Measurements from ENCODE around the gene CCDC6.

DNA sequence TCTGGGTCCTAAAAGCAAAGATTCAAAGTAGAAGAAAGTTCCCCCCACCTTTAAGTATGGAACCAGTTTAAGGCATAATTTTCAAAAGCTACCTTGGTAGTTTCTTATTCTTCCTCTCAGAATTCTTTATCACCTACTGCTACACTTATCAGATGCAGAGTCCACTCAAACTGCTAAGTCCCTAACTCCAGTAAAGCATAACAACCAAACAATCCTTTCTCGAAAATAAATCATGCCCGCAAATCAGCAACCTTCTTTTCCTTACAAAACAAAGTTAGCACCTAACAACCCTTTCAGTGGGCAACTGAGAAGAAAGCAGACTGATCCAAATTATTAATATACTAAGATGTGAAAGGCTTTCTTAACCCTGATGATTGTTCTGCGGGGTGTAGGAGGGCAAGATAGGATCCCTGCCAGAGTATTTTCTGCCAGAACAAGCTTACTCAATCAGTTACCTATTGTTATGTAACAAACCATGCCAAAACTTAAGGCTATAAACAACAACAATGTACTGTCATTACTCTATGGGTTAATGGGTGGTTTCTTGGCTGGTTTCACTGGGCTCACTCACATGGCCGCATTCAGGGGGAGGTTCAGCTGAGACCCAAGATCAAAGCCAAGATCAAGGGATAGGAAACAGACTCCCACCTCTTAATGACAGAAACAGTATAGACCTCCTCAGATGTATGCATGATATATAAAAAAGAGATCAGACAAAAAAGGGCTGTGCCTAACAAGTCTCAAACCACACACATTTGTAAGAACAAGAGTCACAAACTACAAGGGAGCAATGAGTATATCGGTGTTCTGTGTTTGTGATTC lies 42.0 kb downstream of the CCDC6 start:
- TF ChIP-seq, protein P1, sequence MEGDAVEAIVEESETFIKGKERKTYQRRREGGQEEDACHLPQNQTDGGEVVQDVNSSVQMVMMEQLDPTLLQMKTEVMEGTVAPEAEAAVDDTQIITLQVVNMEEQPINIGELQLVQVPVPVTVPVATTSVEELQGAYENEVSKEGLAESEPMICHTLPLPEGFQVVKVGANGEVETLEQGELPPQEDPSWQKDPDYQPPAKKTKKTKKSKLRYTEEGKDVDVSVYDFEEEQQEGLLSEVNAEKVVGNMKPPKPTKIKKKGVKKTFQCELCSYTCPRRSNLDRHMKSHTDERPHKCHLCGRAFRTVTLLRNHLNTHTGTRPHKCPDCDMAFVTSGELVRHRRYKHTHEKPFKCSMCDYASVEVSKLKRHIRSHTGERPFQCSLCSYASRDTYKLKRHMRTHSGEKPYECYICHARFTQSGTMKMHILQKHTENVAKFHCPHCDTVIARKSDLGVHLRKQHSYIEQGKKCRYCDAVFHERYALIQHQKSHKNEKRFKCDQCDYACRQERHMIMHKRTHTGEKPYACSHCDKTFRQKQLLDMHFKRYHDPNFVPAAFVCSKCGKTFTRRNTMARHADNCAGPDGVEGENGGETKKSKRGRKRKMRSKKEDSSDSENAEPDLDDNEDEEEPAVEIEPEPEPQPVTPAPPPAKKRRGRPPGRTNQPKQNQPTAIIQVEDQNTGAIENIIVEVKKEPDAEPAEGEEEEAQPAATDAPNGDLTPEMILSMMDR (IDR thresholded peaks at IDR 0.05) = no peak
- TF ChIP-seq POLR2A (IDR thresholded peaks at IDR 0.05) = no peak

Data from lower leg skin (tissue), 3 donors.